ENCODE results near the gene LRRN2. TPM values are rescaled to one million over a fixed set of nuclear protein-coding genes. Genes with fewer than 3 reads are reported as not detected.

Gene LRRN2
- total RNA-seq, 1 donor from 2014 or later = 6.5 TPM

GRCh38 chr1:204702552-204703267, 17.2 kb upstream of the LRRN2 start:
- intact Hi-C loops (cut with DNase I) = no loop called here
- no peak for TF ChIP-seq CTCF (IDR thresholded peaks at IDR 0.05)
- Histone ChIP-seq H3K27me3 (no peaks in the 10 kb centered on the region), H3K9me3 (no peaks in the 10 kb centered on the region), H3K27ac (no peak overlapping the region), H3K4me1 (no peaks in the 10 kb centered on the region), H3K4me3 (no peak overlapping the region), H3K36me3 (no peaks in the 10 kb centered on the region)
- no peak for DNase-seq (ENCODE audit: low spot score in 2 of 2)

- H3K27ac ChIP-seq = no peak overlapping the region
- no peaks in the 10 kb centered on the region for H3K4me1 ChIP-seq
- no peaks in the 10 kb centered on the region for H3K9me3 ChIP-seq
- DNase-seq (ENCODE audit: low spot score in 2 of 2) = no peak
- H3K36me3 ChIP-seq = no peaks in the 10 kb centered on the region
- TF ChIP-seq CTCF (IDR thresholded peaks at IDR 0.05) = no peak
- no peak overlapping the region for H3K4me3 ChIP-seq
- intact Hi-C loops (cut with DNase I) = no loop called here
- H3K27me3 ChIP-seq = no peaks in the 10 kb centered on the region
Observed at GRCh38 chr1:204701229-204701628, 15.7 kb upstream of the LRRN2 start.

GRCh38 chr1:204697893-204698292, 12.4 kb upstream of the LRRN2 start:
- TF ChIP-seq CTCF (IDR thresholded peaks at IDR 0.05) = no peak
- H3K9me3 ChIP-seq = no peaks in the 10 kb centered on the region
- H3K27ac ChIP-seq = no peak overlapping the region
- H3K36me3 ChIP-seq = no peaks in the 10 kb centered on the region
- no peak for DNase-seq (ENCODE audit: low spot score in 2 of 2)
- H3K4me3 ChIP-seq = no peak overlapping the region
- no peaks in the 10 kb centered on the region for H3K27me3 ChIP-seq
- no peaks in the 10 kb centered on the region for H3K4me1 ChIP-seq
- intact Hi-C loops (cut with DNase I) = no loop called here

GRCh38 chr1:204696606-204697005, 11.1 kb upstream of the LRRN2 start:
- H3K4me1 ChIP-seq = no peaks in the 10 kb centered on the region
- H3K9me3 ChIP-seq = no peaks in the 10 kb centered on the region
- no peak for DNase-seq (ENCODE audit: low spot score in 2 of 2)
- intact Hi-C loops (cut with DNase I) = no loop called here
- H3K4me3 ChIP-seq = no peak overlapping the region
- TF ChIP-seq CTCF (IDR thresholded peaks at IDR 0.05) = no peak
- H3K27me3 ChIP-seq = no peaks in the 10 kb centered on the region
- no peaks in the 10 kb centered on the region for H3K36me3 ChIP-seq
- H3K27ac ChIP-seq = no peak overlapping the region

GRCh38 chr1:204695692-204696091, 10.2 kb upstream of the LRRN2 start:
- intact Hi-C loops (cut with DNase I) = no loop called here
- Histone ChIP-seq H3K27ac (no peak overlapping the region), H3K36me3 (no peaks in the 10 kb centered on the region), H3K4me3 (no peak overlapping the region), H3K9me3 (no peaks in the 10 kb centered on the region), H3K4me1 (no peaks in the 10 kb centered on the region), H3K27me3 (no peaks in the 10 kb centered on the region)
- TF ChIP-seq CTCF (IDR thresholded peaks at IDR 0.05) = no peak
- no peak for DNase-seq (ENCODE audit: low spot score in 2 of 2)

GRCh38 chr1:204694145-204694544, 8.6 kb upstream of the LRRN2 start:
- H3K9me3 ChIP-seq = no peaks in the 10 kb centered on the region
- intact Hi-C loops (cut with DNase I) = no loop called here
- TF ChIP-seq CTCF (IDR thresholded peaks at IDR 0.05) = no peak

More at GRCh38 chr1:204694145-204694544, 8.6 kb upstream of the LRRN2 start:
- Histone ChIP-seq H3K4me1 (no peaks in the 10 kb centered on the region), H3K4me3 (no peak overlapping the region), H3K27ac (no peak overlapping the region), H3K36me3 (no peaks in the 10 kb centered on the region), H3K27me3 (no peaks in the 10 kb centered on the region)
- no peak for DNase-seq (ENCODE audit: low spot score in 2 of 2)

All from ascending aorta (tissue), 2 donors.